Measurements from ENCODE around the gene PDE10A.
A peak's percentile ranks its signal among the peaks of the same experiment; 100 is the strongest.

PDE10A gene

GRCh38 chr6:165674155-165675029 lies 11.4 kb upstream of the PDE10A start:
- peaks cover 0 to 20% of the 10 kb centered on the region in 2 experiments for H3K27me3 ChIP-seq (ENCODE audit: control insufficient read depth in 1 of 2, insufficient read depth in 1 of 2, low read length in 2 of 2)
- no peaks in the 10 kb centered on the region for H3K36me3 ChIP-seq (ENCODE audit: control insufficient read depth in 1 of 2, insufficient read depth in 2 of 2, low read depth in 1 of 2, low read length in 2 of 2)
- H3K18ac ChIP-seq (ENCODE audit: low read depth in 1 of 2, low read length in 2 of 2), result no peak overlapping the region
- H3K9me3 ChIP-seq (ENCODE audit: control insufficient read depth, low read length), result no peaks in the 10 kb centered on the region
- peaks cover 11% of the 10 kb centered on the region for H3K4me1 ChIP-seq (ENCODE audit: control insufficient read depth, insufficient read depth, low read depth, low read length)
- H2BK5ac ChIP-seq (ENCODE audit: low read depth, low read length, poor library complexity, severe bottlenecking), result no peak overlapping the region
- H4K91ac ChIP-seq (ENCODE audit: low read length), result no peak overlapping the region
- no peak overlapping the region for H3K9ac ChIP-seq (ENCODE audit: low read length)
- no peak overlapping the region for H3K4ac ChIP-seq (ENCODE audit: low read depth in 1 of 2, low read length in 2 of 2)
- no peak overlapping the region for H3K23ac ChIP-seq (ENCODE audit: low read length in 2 of 2)
- no peak overlapping the region for H2BK120ac ChIP-seq (ENCODE audit: low read depth, low read length)
- H2AFZ ChIP-seq (ENCODE audit: low read depth, low read length), result no peak overlapping the region
- H2BK12ac ChIP-seq (ENCODE audit: low read length in 2 of 2), result no peak overlapping the region
- H4K8ac ChIP-seq (ENCODE audit: low read length), result no peak overlapping the region
- H3K79me1 ChIP-seq (replicated peaks; ENCODE audit: low read length, poor library complexity, severe bottlenecking), result no peaks in the 10 kb centered on the region
- 79% methylated on average over 18 of the region's 20 CpGs for WGBS
- no peak overlapping the region for H3K27ac ChIP-seq (ENCODE audit: low read length, poor library complexity, severe bottlenecking)
- H3K4me2 ChIP-seq (ENCODE audit: low read length, poor library complexity, severe bottlenecking), result peak overlapping the region; percentile 76
- no peak overlapping the region for H2BK15ac ChIP-seq (ENCODE audit: low read depth, poor library complexity, severe bottlenecking)
- no peak for DNase-seq
- H2AK5ac ChIP-seq (ENCODE audit: low read length, severe bottlenecking), result no peak overlapping the region
- H3K14ac ChIP-seq (ENCODE audit: low read length in 2 of 2), result no peak overlapping the region
- no peak overlapping the region for H3K4me3 ChIP-seq (ENCODE audit: insufficient read depth in 1 of 2, low read depth in 1 of 2, low read length in 2 of 2)

DNA sequence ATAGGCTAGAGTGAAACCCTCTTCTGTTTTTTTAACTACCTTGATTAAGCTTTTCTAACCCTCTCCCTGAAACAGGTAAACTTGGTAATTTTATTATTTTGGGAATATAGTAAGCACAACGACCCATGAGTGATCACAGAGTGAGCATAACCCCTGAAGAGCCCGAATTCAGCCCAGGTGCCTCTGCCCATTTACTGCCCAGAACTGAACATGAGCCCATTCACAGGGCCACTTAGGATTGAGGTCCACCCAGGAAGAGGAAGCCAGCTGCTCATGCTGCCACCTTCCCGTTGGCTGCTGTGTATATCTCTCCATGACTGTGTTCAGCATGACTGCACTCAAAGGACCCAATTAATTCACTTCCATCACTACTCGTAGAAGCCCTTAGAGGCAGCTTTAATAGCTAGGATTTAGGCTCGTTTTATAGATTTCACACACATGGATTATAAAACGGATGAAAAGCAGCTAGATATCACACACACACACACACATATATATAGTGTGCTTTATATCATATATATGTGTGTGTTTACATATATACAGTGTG lies 8.3 kb upstream of the PDE10A start:
- Histone ChIP-seq H3K4ac (ENCODE audit: low read depth in 1 of 2, low read length in 2 of 2) (no peak overlapping the region), H2BK12ac (ENCODE audit: low read length in 2 of 2) (no peak overlapping the region), H2AFZ (ENCODE audit: low read depth, low read length) (no peak overlapping the region), H3K4me1 (ENCODE audit: control insufficient read depth, insufficient read depth, low read depth, low read length) (peaks cover 4% of the 10 kb centered on the region), H3K4me3 (ENCODE audit: insufficient read depth in 1 of 2, low read depth in 1 of 2, low read length in 2 of 2) (no peak overlapping the region), H2BK120ac (ENCODE audit: low read depth, low read length) (no peak overlapping the region), H4K91ac (ENCODE audit: low read length) (no peak overlapping the region), H3K36me3 (ENCODE audit: control insufficient read depth in 1 of 2, insufficient read depth in 2 of 2, low read depth in 1 of 2, low read length in 2 of 2) (no peaks in the 10 kb centered on the region), H3K18ac (ENCODE audit: low read depth in 1 of 2, low read length in 2 of 2) (no peak overlapping the region), H4K8ac (ENCODE audit: low read length) (no peak overlapping the region), H3K9ac (ENCODE audit: low read length) (no peak overlapping the region), H2BK5ac (ENCODE audit: low read depth, low read length, poor library complexity, severe bottlenecking) (no peak overlapping the region), H3K23ac (ENCODE audit: low read length in 2 of 2) (no peak overlapping the region), H3K79me1 (replicated peaks; ENCODE audit: low read length, poor library complexity, severe bottlenecking) (no peaks in the 10 kb centered on the region), H3K27ac (ENCODE audit: low read length, poor library complexity, severe bottlenecking) (no peak overlapping the region), H2BK15ac (ENCODE audit: low read depth, poor library complexity, severe bottlenecking) (no peak overlapping the region), H3K27me3 (ENCODE audit: control insufficient read depth in 1 of 2, insufficient read depth in 1 of 2, low read length in 2 of 2) (peaks cover 0 to 32% of the 10 kb centered on the region in 2 experiments), H3K14ac (ENCODE audit: low read length in 2 of 2) (no peak overlapping the region), H3K4me2 (ENCODE audit: low read length, poor library complexity, severe bottlenecking) (no peak overlapping the region), H3K9me3 (ENCODE audit: control insufficient read depth, low read length) (no peaks in the 10 kb centered on the region), H2AK5ac (ENCODE audit: low read length, severe bottlenecking) (no peak overlapping the region)
- no peak for DNase-seq
- 80% methylated on average over 4 of the region's 6 CpGs for WGBS

DNA sequence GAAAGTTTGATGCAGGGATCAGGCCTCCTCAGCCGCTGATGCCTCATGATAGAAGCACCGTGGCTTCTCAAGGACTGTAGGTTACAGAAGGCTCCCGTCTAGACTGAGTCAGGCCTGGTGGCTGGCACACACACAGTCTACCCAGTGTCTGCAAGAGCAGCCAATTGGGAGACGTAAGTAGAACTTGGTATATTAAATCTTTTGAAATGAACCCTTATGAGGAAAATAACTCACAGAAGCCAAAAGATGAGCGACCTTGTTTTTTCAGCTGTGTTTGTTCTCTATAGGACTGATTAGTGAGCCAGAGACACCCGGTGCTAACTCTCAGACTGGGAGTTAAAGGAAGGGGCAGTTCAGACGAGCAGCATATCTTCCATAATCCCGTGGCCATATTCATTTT lies 5.9 kb upstream of the PDE10A start:
- no peak overlapping the region for H2AK5ac ChIP-seq (ENCODE audit: low read length, severe bottlenecking)
- no peak overlapping the region for H2BK5ac ChIP-seq (ENCODE audit: low read depth, low read length, poor library complexity, severe bottlenecking)
- peaks cover 8% of the 10 kb centered on the region for H3K4me1 ChIP-seq (ENCODE audit: control insufficient read depth, insufficient read depth, low read depth, low read length)
- no peak overlapping the region for H3K23ac ChIP-seq (ENCODE audit: low read length in 2 of 2)
- no peak overlapping the region for H3K4me2 ChIP-seq (ENCODE audit: low read length, poor library complexity, severe bottlenecking)
- no peak overlapping the region for H3K4me3 ChIP-seq (ENCODE audit: insufficient read depth in 1 of 2, low read depth in 1 of 2, low read length in 2 of 2)
- peaks cover 0 to 55% of the 10 kb centered on the region in 2 experiments for H3K27me3 ChIP-seq (ENCODE audit: control insufficient read depth in 1 of 2, insufficient read depth in 1 of 2, low read length in 2 of 2)
- H3K27ac ChIP-seq (ENCODE audit: low read length, poor library complexity, severe bottlenecking), result no peak overlapping the region
- no peak overlapping the region for H2BK15ac ChIP-seq (ENCODE audit: low read depth, poor library complexity, severe bottlenecking)
- H3K9me3 ChIP-seq (ENCODE audit: control insufficient read depth, low read length), result no peaks in the 10 kb centered on the region
- no peak overlapping the region for H2BK12ac ChIP-seq (ENCODE audit: low read length in 2 of 2)
- no peak overlapping the region for H3K18ac ChIP-seq (ENCODE audit: low read depth in 1 of 2, low read length in 2 of 2)
- no peaks in the 10 kb centered on the region for H3K36me3 ChIP-seq (ENCODE audit: control insufficient read depth in 1 of 2, insufficient read depth in 2 of 2, low read depth in 1 of 2, low read length in 2 of 2)
- H2BK120ac ChIP-seq (ENCODE audit: low read depth, low read length), result no peak overlapping the region
- no peak overlapping the region for H4K8ac ChIP-seq (ENCODE audit: low read length)
- no peaks in the 10 kb centered on the region for H3K79me1 ChIP-seq (replicated peaks; ENCODE audit: low read length, poor library complexity, severe bottlenecking)
- 48% methylated on average over 7 of the region's 8 CpGs for WGBS
- no peak overlapping the region for H4K91ac ChIP-seq (ENCODE audit: low read length)
- H2AFZ ChIP-seq (ENCODE audit: low read depth, low read length), result no peak overlapping the region
- no peak overlapping the region for H3K9ac ChIP-seq (ENCODE audit: low read length)
- no peak overlapping the region for H3K14ac ChIP-seq (ENCODE audit: low read length in 2 of 2)
- DNase-seq, result no peak
- H3K4ac ChIP-seq (ENCODE audit: low read depth in 1 of 2, low read length in 2 of 2), result no peak overlapping the region

DNA sequence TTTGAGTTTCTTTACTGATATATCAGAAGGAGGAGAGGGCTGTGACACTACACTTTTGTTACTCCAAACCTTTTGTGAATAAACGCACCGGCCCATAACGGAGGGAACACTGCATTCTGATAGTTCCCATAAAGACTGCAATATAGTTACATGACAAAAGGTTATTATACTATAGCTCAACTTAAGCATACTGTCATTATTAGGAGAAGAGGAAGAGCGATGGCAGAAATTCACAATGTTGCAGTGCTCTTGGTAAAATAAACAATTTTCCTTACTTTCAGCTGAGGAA lies 2.3 kb upstream of the PDE10A start:
- Histone ChIP-seq H2BK12ac (ENCODE audit: low read length in 2 of 2) (no peak overlapping the region), H3K27me3 (ENCODE audit: control insufficient read depth in 1 of 2, insufficient read depth in 1 of 2, low read length in 2 of 2) (peaks cover 0 to 70% of the 10 kb centered on the region in 2 experiments), H3K4ac (ENCODE audit: low read depth in 1 of 2, low read length in 2 of 2) (no peak overlapping the region), H2AFZ (ENCODE audit: low read depth, low read length) (no peak overlapping the region), H3K4me3 (ENCODE audit: insufficient read depth in 1 of 2, low read depth in 1 of 2, low read length in 2 of 2) (no peak overlapping the region), H2AK5ac (ENCODE audit: low read length, severe bottlenecking) (no peak overlapping the region), H3K9ac (ENCODE audit: low read length) (no peak overlapping the region), H3K4me1 (ENCODE audit: control insufficient read depth, insufficient read depth, low read depth, low read length) (peaks cover 11% of the 10 kb centered on the region), H2BK120ac (ENCODE audit: low read depth, low read length) (no peak overlapping the region), H3K79me1 (replicated peaks; ENCODE audit: low read length, poor library complexity, severe bottlenecking) (peaks cover 1% of the 10 kb centered on the region), H3K4me2 (ENCODE audit: low read length, poor library complexity, severe bottlenecking) (peak overlapping the region; percentile 99), H3K9me3 (ENCODE audit: control insufficient read depth, low read length) (no peaks in the 10 kb centered on the region), H2BK15ac (ENCODE audit: low read depth, poor library complexity, severe bottlenecking) (no peak overlapping the region), H3K18ac (ENCODE audit: low read depth in 1 of 2, low read length in 2 of 2) (no peak overlapping the region), H4K91ac (ENCODE audit: low read length) (no peak overlapping the region), H3K27ac (ENCODE audit: low read length, poor library complexity, severe bottlenecking) (no peak overlapping the region), H2BK5ac (ENCODE audit: low read depth, low read length, poor library complexity, severe bottlenecking) (no peak overlapping the region), H4K8ac (ENCODE audit: low read length) (no peak overlapping the region), H3K23ac (ENCODE audit: low read length in 2 of 2) (no peak overlapping the region), H3K14ac (ENCODE audit: low read length in 2 of 2) (no peak overlapping the region), H3K36me3 (ENCODE audit: control insufficient read depth in 1 of 2, insufficient read depth in 2 of 2, low read depth in 1 of 2, low read length in 2 of 2) (no peaks in the 10 kb centered on the region)
- WGBS, result 80% methylated on average over 1 of the region's 4 CpGs
- no peak for DNase-seq
